ENCODE measurements around the gene ADAM11. TPM values are rescaled to one million over a fixed set of nuclear protein-coding genes. Genes with fewer than 3 reads are reported as not detected.

Gene ADAM11
- total RNA-seq, 1 experiment from 2014 or later: 0.46 TPM

DNA sequence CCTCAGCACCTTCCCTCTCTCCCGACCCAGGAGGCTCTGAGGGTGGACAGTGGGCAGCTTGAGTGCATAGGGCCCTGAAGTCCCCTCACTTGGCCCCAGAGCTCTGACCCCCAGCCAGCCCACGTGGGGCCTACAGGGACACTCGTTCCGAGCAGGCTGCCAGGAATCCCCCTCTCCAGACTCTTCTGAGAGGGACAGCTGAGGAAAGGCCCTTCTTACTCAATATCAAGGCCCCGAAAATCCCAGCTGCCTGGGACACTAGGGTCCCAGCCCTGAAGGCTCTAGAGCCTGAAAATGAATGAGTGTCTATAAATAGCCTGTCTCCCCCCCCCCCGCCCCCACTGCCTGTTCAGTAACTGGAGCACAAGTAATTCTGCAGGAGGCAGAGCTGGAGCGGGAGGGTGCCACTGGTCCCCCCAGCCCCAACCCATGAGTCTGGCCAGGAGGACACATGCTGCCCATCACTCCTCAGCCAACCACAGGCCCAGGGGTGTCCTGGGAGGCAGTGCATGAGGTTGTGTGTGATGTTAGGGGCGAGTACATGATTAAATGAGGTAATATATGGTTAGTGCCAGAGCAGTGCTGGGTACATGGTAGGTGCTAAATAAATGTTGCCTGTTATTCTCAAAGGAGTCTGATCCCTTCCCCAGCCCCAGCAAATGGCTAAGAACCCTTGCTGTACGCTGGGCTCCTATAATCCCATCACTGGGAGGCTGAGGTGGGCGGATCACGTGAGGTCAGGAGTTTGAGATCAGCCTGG, 11.6 kb downstream of the ADAM11 start:
- H3K9me3 ChIP-seq (ENCODE audit: insufficient read depth, low read depth): no peaks in the 10 kb centered on the region
- no peak overlapping the region for H3K4me2 ChIP-seq
- H3K79me2 ChIP-seq (ENCODE audit: low read depth): no peaks in the 10 kb centered on the region
- intact Hi-C loops (cut with micrococcal nuclease; ENCODE audit: unreplicated experiment): no loop called here
- H3K27ac ChIP-seq: no peak overlapping the region
- no TSS peak for BruUV-seq (replicated peaks)
- H3K9me2 ChIP-seq (ENCODE audit: insufficient read depth): no peaks in the 10 kb centered on the region
- ChIA-PET CTCF (no interaction called here), POLR2A (ENCODE audit: unreplicated experiment) (interaction anchor here (0.6 kb wide), 1 partner anchor 157 kb away, joined by 7 read pairs; no protein-coding TSS in a partner anchor)
- no peaks in the 10 kb centered on the region for H3K36me3 ChIP-seq (ENCODE audit: low read depth)
- H3K4me1 ChIP-seq (replicated peaks; ENCODE audit: insufficient read depth): 0 out of 2 replicates have a peak, but pooled peaks cover 3% of the 10 kb centered on the region
- H3K4me3 ChIP-seq: no peak overlapping the region
- no peak for DNase-seq
- no peak overlapping the region for H2AFZ ChIP-seq
- no peaks in the 10 kb centered on the region; the same call in 1 of the 2 replicates for H4K20me1 ChIP-seq (ENCODE audit: insufficient read depth)
- H3K27me3 ChIP-seq (ENCODE audit: insufficient read depth, low read depth): no peaks in the 10 kb centered on the region
- TF ChIP-seq, protein P1, sequence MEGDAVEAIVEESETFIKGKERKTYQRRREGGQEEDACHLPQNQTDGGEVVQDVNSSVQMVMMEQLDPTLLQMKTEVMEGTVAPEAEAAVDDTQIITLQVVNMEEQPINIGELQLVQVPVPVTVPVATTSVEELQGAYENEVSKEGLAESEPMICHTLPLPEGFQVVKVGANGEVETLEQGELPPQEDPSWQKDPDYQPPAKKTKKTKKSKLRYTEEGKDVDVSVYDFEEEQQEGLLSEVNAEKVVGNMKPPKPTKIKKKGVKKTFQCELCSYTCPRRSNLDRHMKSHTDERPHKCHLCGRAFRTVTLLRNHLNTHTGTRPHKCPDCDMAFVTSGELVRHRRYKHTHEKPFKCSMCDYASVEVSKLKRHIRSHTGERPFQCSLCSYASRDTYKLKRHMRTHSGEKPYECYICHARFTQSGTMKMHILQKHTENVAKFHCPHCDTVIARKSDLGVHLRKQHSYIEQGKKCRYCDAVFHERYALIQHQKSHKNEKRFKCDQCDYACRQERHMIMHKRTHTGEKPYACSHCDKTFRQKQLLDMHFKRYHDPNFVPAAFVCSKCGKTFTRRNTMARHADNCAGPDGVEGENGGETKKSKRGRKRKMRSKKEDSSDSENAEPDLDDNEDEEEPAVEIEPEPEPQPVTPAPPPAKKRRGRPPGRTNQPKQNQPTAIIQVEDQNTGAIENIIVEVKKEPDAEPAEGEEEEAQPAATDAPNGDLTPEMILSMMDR (conservative IDR thresholded peaks at IDR 0.05): no peak
- no peak for TF ChIP-seq EZH2 (IDR thresholded peaks at IDR 0.05; ENCODE audit: low read depth)
- H3F3A ChIP-seq (ENCODE audit: insufficient read depth, low read depth): no peaks in the 10 kb centered on the region

DNA sequence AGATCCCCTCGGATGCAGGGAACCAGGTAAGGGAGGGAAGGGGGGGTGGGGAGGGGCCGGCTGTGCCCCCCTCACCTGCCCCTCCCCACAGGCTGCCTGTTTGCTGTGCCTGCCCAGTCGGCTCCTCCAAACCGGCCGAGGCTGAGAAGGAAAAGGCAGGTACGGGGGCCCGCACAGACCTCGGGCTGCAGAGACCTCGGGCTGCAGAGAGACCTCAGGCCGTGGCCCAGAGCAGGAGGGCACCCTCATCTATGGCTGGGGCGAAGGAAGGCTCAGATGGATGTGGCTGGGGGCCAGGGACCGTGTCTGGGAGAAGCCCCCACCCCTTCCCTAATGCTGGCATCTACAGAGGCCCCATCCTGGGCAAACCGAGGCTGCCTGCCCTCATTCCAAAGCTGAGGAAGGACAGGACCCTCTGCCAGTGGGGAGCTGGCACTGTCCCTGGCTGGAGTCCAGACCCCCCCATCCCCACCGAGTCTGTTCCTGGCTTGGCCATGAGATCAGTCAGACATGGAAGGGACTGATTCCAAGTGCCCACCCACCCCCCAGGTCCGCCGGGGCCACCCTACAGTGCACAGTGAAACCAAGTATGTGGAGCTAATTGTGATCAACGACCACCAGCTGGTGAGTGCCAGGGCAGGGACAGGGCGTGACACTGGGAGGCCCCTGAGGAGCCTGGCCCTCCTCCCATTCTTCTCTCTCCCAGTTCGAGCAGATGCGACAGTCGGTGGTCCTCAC, 13.7 kb downstream of the ADAM11 start:
- H3K27me3 ChIP-seq (ENCODE audit: insufficient read depth, low read depth): no peaks in the 10 kb centered on the region
- H3K27ac ChIP-seq: no peak overlapping the region
- CTCF ChIA-PET: no interaction called here
- no peaks in the 10 kb centered on the region; the same call in 1 of the 2 replicates for H4K20me1 ChIP-seq (ENCODE audit: insufficient read depth)
- H3K9me2 ChIP-seq (ENCODE audit: insufficient read depth): no peaks in the 10 kb centered on the region
- no peaks in the 10 kb centered on the region for H3K9me3 ChIP-seq (ENCODE audit: insufficient read depth, low read depth)
- no peak for DNase-seq
- POLR2A ChIA-PET (ENCODE audit: unreplicated experiment): interaction anchor here (0.6 kb wide), 1 partner anchor 46 kb away, joined by 4 read pairs; no protein-coding TSS in a partner anchor
- no peaks in the 10 kb centered on the region for H3K79me2 ChIP-seq (ENCODE audit: low read depth)
- no TSS peak for BruUV-seq (replicated peaks)
- H2AFZ ChIP-seq: no peak overlapping the region
- no peaks in the 10 kb centered on the region for H3K36me3 ChIP-seq (ENCODE audit: low read depth)
- no peak overlapping the region for H3K4me3 ChIP-seq
- H3F3A ChIP-seq (ENCODE audit: insufficient read depth, low read depth): no peaks in the 10 kb centered on the region
- intact Hi-C loops (cut with micrococcal nuclease; ENCODE audit: unreplicated experiment): no loop called here
- TF ChIP-seq EZH2 (IDR thresholded peaks at IDR 0.05; ENCODE audit: low read depth): no peak
- TF ChIP-seq, protein P1 (conservative IDR thresholded peaks at IDR 0.05): no peak
- peaks cover 8% of the 10 kb centered on the region; the same call in 1 of the 2 replicates for H3K4me1 ChIP-seq (replicated peaks; ENCODE audit: insufficient read depth)
- H3K4me2 ChIP-seq: no peak overlapping the region

DNA sequence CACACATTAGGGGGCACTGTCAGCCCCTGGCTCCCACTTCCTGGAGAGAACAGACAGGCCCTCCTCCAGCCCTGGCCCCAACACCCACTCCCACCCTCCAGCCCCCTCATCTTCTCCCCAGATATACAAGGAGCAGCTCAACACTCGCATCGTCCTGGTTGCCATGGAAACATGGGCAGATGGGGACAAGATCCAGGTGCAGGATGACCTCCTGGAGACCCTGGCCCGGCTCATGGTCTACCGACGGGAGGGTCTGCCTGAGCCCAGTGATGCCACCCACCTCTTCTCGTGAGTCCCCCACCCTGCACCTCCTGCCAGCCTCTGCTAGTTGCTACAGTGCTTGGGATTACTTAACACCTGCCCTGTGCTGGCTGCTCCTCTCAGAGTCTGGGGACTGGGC, 14.4 kb downstream of the ADAM11 start:
- Histone ChIP-seq H3K4me3 (no peak overlapping the region), H3K4me1 (replicated peaks; ENCODE audit: insufficient read depth) (peaks cover 8% of the 10 kb centered on the region; the same call in 1 of the 2 replicates), H3K79me2 (ENCODE audit: low read depth) (no peaks in the 10 kb centered on the region), H3K9me3 (ENCODE audit: insufficient read depth, low read depth) (no peaks in the 10 kb centered on the region), H2AFZ (no peak overlapping the region), H3K27me3 (ENCODE audit: insufficient read depth, low read depth) (no peaks in the 10 kb centered on the region), H3K27ac (no peak overlapping the region), H3K36me3 (ENCODE audit: low read depth) (no peaks in the 10 kb centered on the region), H3F3A (ENCODE audit: insufficient read depth, low read depth) (no peaks in the 10 kb centered on the region), H3K4me2 (no peak overlapping the region), H4K20me1 (ENCODE audit: insufficient read depth) (no peaks in the 10 kb centered on the region; the same call in 1 of the 2 replicates), H3K9me2 (ENCODE audit: insufficient read depth) (no peaks in the 10 kb centered on the region)
- no peak for DNase-seq
- no TSS peak for BruUV-seq (replicated peaks)
- ChIA-PET POLR2A (ENCODE audit: unreplicated experiment) (no interaction called here), CTCF (interaction anchor here (0.6 kb wide), 1 partner anchor 374 kb away, joined by 6 read pairs; no protein-coding TSS in a partner anchor)
- intact Hi-C loops (cut with micrococcal nuclease; ENCODE audit: unreplicated experiment): no loop called here
- TF ChIP-seq, protein P1 (conservative IDR thresholded peaks at IDR 0.05): no peak
- TF ChIP-seq EZH2 (IDR thresholded peaks at IDR 0.05; ENCODE audit: low read depth): no peak

Data from PC-9 (cell line).